Vagina (tissue), 2 donors: Measurements from ENCODE around the gene FEM1C. TPM values are rescaled to one million over a fixed set of nuclear protein-coding genes. Genes with fewer than 3 reads are reported as not detected.
A peak's percentile ranks its signal among the peaks of the same experiment; 100 is the strongest.

ENCODE experiments used
- DNase-seq, 2 donors: peaks; one replicate each; pipeline ENCODE4 v3.0.0-alpha.2; 2017; ENCODE audit errors: extremely low spot score in 2 of 2
- H3K27ac ChIP-seq: fragments of 200-600 bp; sonication (generic); one replicate; pipeline ENCODE4 v1.5.1; 2019
- H3K27me3 ChIP-seq: fragments of 200-600 bp; sonication (generic); one replicate; pipeline ENCODE4 v1.5.1; 2019
- H3K36me3 ChIP-seq, 2 donors: fragments of 200-600 bp; sonication (generic); one replicate each; pipeline ENCODE4 v1.5.1; 2017 to 2019
- H3K4me1 ChIP-seq: fragments of 200-600 bp; sonication (generic); one replicate; pipeline ENCODE4 v1.5.1; 2019
- H3K4me3 ChIP-seq, 2 donors: fragments of 200-600 bp; sonication (generic); 1 replicate in 1 of 2; 2 replicates in 1 of 2; pipeline ENCODE4 v1.5.1; 2016 to 2019
- H3K9me3 ChIP-seq: fragments of 200-600 bp; sonication (generic); one replicate; pipeline ENCODE4 v1.5.1; 2019
- CTCF ChIP-seq, 3 experiments: fragments of 450-650 bp in 2 of 3; fragments of 200-600 bp in 1 of 3; sonication (generic) in 1 of 3; IDR thresholded peaks; one replicate each; pipeline ENCODE4 v1.5.1; 2017 to 2019; ENCODE audit warnings: antibody characterized with exemption in 3 of 3, mild to moderate bottlenecking in 2 of 3, moderate library complexity in 2 of 3
- POLR2A ChIP-seq, 2 donors: fragments of 450-650 bp; IDR thresholded peaks; one replicate each; pipeline ENCODE4 v1.6.1; 2017; ENCODE audit warnings: antibody characterized with exemption in 2 of 2, mild to moderate bottlenecking in 2 of 2, moderate library complexity in 2 of 2
- POLR2AphosphoS5 ChIP-seq, 2 donors: sonication (generic); formaldehyde crosslinking; IDR thresholded peaks; one replicate each; pipeline ENCODE4 v1.9.0; 2017; ENCODE audit warnings: antibody characterized with exemption in 2 of 2, mild to moderate bottlenecking in 2 of 2, low read depth in 1 of 2; ENCODE audit not compliant: insufficient read depth in 1 of 2
- intact Hi-C: fragments of 100-400 bp; cut with DNase I; formaldehyde crosslinking; loops from one replicate; pipeline ENCODE4 v1.15.1; 2023
- total RNA-seq: library from RNA; depleted of rRNA; stranded (reverse); fragments of >200 nt; gene quantifications from one replicate; pipeline ENCODE4 v1.2.3, GENCODE V29; 2016

Gene FEM1C
- total RNA-seq, 1 donor from 2014 or later = 16.5 TPM

- Histone ChIP-seq H3K27me3 (no peaks in the 10 kb centered on the region), H3K27ac (peak overlapping the region; percentile 98), H3K4me1 (peaks cover 50% of the 10 kb centered on the region), H3K9me3 (no peaks in the 10 kb centered on the region), H3K36me3 (peaks cover 0 to 8% of the 10 kb centered on the region in 2 donors), H3K4me3 (peak overlapping the region; percentile 73 to 89)
- TF ChIP-seq POLR2A (IDR thresholded peaks at IDR 0.05) = no peak
- TF ChIP-seq POLR2AphosphoS5 (IDR thresholded peaks at IDR 0.05; ENCODE audit: insufficient read depth in 1 of 2, low read depth in 1 of 2) = no peak
- TF ChIP-seq CTCF (IDR thresholded peaks at IDR 0.05) = no peak
- DNase-seq = no peak
- intact Hi-C loops = no loop called here
These were observed 1.1 kb downstream of the FEM1C start for GRCh38 chr5:115543365-115544042.

GRCh38 chr5:115542651-115543364 lies 1.8 kb downstream of the FEM1C start:
- TF ChIP-seq POLR2A (IDR thresholded peaks at IDR 0.05) = no peak
- TF ChIP-seq POLR2AphosphoS5 (IDR thresholded peaks at IDR 0.05; ENCODE audit: insufficient read depth in 1 of 2, low read depth in 1 of 2) = no peak
- no peak for TF ChIP-seq CTCF (IDR thresholded peaks at IDR 0.05)
- intact Hi-C loops = no loop called here
- peak overlapping the region; percentile 98 for H3K27ac ChIP-seq
- peaks cover 0 to 8% of the 10 kb centered on the region in 2 donors for H3K36me3 ChIP-seq
- H3K9me3 ChIP-seq = no peaks in the 10 kb centered on the region
- H3K27me3 ChIP-seq = no peaks in the 10 kb centered on the region
- DNase-seq = no peak
- H3K4me3 ChIP-seq = peak overlapping the region; percentile 73 to 89
- H3K4me1 ChIP-seq = peaks cover 57% of the 10 kb centered on the region

GRCh38 chr5:115542086-115542485 lies 2.5 kb downstream of the FEM1C start:
- peaks cover 0 to 8% of the 10 kb centered on the region in 2 donors for H3K36me3 ChIP-seq
- H3K27ac ChIP-seq = peak overlapping the region; percentile 98
- no peak for TF ChIP-seq POLR2A (IDR thresholded peaks at IDR 0.05)
- no peak for TF ChIP-seq POLR2AphosphoS5 (IDR thresholded peaks at IDR 0.05; ENCODE audit: insufficient read depth in 1 of 2, low read depth in 1 of 2)
- no peak for TF ChIP-seq CTCF (IDR thresholded peaks at IDR 0.05)
- no peaks in the 10 kb centered on the region for H3K27me3 ChIP-seq
- peaks cover 64% of the 10 kb centered on the region for H3K4me1 ChIP-seq
- H3K4me3 ChIP-seq = peak overlapping the region; percentile 73 to 89
- no peak for DNase-seq
- H3K9me3 ChIP-seq = no peaks in the 10 kb centered on the region
- intact Hi-C loops = no loop called here

- Histone ChIP-seq H3K36me3 (peaks cover 0 to 8% of the 10 kb centered on the region in 2 donors), H3K9me3 (no peaks in the 10 kb centered on the region), H3K27me3 (no peaks in the 10 kb centered on the region), H3K4me3 (peak overlapping the region; percentile 73 to 89), H3K4me1 (peaks cover 69% of the 10 kb centered on the region), H3K27ac (peak overlapping the region; percentile 98)
- TF ChIP-seq POLR2A (IDR thresholded peaks at IDR 0.05) (no peak), CTCF (IDR thresholded peaks at IDR 0.05) (no peak), POLR2AphosphoS5 (IDR thresholded peaks at IDR 0.05; ENCODE audit: insufficient read depth in 1 of 2, low read depth in 1 of 2) (no peak)
- intact Hi-C loops = no loop called here
- no peak for DNase-seq
These were observed 3.0 kb downstream of the FEM1C start for GRCh38 chr5:115541611-115542010.
